Pancreas (tissue), 10 donors: Measurements from ENCODE around the gene FAM25A. TPM values are rescaled to one million over a fixed set of nuclear protein-coding genes. Genes with fewer than 3 reads are reported as not detected.

ENCODE experiments used
- ATAC-seq, 4 donors: fragments of 200-7000 bp; cut with Tn5 transposase; one replicate each; pipeline versions ENCODE4 v1.8.0 to v1.9.1; 2020; ENCODE audit warnings: mild to moderate bottlenecking in 4 of 4, moderate library complexity in 4 of 4
- DNase-seq, 6 donors: peaks; one replicate each; pipeline ENCODE4 v3.0.0-alpha.2; 2020
- FAIRE-seq: peaks from 2 replicates; lab custom pipeline; 2012; peaks lifted over from hg19 to GRCh38; lab: Jason Lieb, UNC
- H3K27ac ChIP-seq, 4 donors: fragments of 200-600 bp; sonication (generic); 1 replicate in 3 of 4; 2 replicates in 1 of 4; pipeline versions ENCODE4 v1.5.0 to v1.8.0; 2020
- H3K27me3 ChIP-seq, 4 donors: fragments of 200-600 bp; one replicate each; pipeline ENCODE4 v1.8.0; 2021
- H3K36me3 ChIP-seq, 3 donors: fragments of 200-600 bp; sonication (generic) in 1 of 3; one replicate each; pipeline versions ENCODE4 v1.5.0 to v1.8.0; 2020 to 2021
- H3K4me1 ChIP-seq, 3 donors: fragments of 200-600 bp; one replicate each; pipeline ENCODE4 v1.8.0; 2021
- H3K4me3 ChIP-seq, 4 donors: fragments of 200-600 bp; sonication (generic) in 2 of 4; one replicate each; pipeline versions ENCODE4 v1.5.0 to v1.8.0; 2020 to 2021
- H3K9me3 ChIP-seq, 4 donors: fragments of 200-600 bp; one replicate each; pipeline ENCODE4 v1.8.0; 2021
- WGBS, 2 donors: extraction: QIAGEN DNeasy Blood & Tissue Kit; methylation state at CpG; one replicate each; pipeline ENCODE4 v1.1.7; 2013; 5-methylcytosine and 5-hydroxymethylcytosine counted together
- intact Hi-C, 3 donors: fragments of 100-400 bp; cut with DNase I; formaldehyde crosslinking; loops; one replicate each; pipeline versions ENCODE4 v1.11.1 to v1.14.2; 2022
- polyA plus RNA-seq, 2 donors: library from polyadenylated mRNA; stranded (reverse); fragments of 200-250 nt; gene quantifications; one replicate each; pipeline ENCODE4 v1.2.3, GENCODE V29; 2013
- total RNA-seq, 6 donors: library from RNA; stranded (reverse); fragmentation: NEBNext Ultra II Directional in 4 of 6; extraction: Animal tissue kit (Norgen Biotek cat#: 25700) in 4 of 6; gene quantifications; one replicate each; pipeline versions ENCODE4 v1.2.1 to v1.2.4, GENCODE V29; 2021 to 2023
- TF ChIP-seq, protein P1 (sequence below), 4 donors: fragments of 200-600 bp; sonication (generic) in 3 of 4; IDR thresholded peaks; one replicate each; pipeline versions ENCODE4 v1.5.0 to v1.8.0; 2021; ENCODE audit warnings: antibody characterized with exemption in 4 of 4
- donor health status: healthy with polysubstance abuse.
- donor health status: DM: no; HTN: no; CAD: no; lungs with moderate emphysema.
- donor health status: DM: no; HTN: no; CAD: no.
- donor health status: control.
- donor health status: control.
- donor health status: Bipolar disorder and iron deficiency.
- donor health status: DM: yes; HTN: yes; CAD: no.
- donor health status: DM: no; HTN: no; CAD: no.
- donor health status: DM: no; HTN: no; CAD: no.
- donor health status: DM: yes; HTN: yes; CAD: no.

FAM25A gene
- total and polyA plus RNA-seq, 8 donors, result 1.0 TPM; not detected in 7

DNA sequence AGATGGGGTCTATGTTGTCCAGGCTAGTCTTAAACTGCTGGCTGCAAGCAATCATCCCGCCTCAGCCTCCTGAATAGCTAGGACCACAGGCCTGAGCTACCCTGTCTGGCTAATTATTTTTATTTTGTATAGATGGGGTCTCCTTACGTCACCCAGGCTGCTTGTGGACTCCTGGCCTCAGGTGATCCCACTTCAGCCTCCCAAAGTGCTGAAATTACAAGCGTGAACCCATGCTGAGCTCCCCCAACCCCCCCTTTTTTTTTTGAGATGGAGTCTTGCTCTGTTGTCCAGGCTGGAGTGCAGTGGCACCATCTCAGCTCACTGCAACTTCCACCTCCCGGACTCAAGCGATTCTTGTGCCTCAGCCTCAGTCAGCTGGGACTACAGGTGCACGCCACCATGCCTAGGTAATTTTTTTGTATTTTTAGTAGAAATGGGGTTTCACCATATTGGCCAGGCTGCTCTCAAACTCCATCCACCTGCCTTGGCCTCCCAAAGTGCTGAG is 25.4 kb downstream of the FAM25A start:
- TF ChIP-seq, protein P1, sequence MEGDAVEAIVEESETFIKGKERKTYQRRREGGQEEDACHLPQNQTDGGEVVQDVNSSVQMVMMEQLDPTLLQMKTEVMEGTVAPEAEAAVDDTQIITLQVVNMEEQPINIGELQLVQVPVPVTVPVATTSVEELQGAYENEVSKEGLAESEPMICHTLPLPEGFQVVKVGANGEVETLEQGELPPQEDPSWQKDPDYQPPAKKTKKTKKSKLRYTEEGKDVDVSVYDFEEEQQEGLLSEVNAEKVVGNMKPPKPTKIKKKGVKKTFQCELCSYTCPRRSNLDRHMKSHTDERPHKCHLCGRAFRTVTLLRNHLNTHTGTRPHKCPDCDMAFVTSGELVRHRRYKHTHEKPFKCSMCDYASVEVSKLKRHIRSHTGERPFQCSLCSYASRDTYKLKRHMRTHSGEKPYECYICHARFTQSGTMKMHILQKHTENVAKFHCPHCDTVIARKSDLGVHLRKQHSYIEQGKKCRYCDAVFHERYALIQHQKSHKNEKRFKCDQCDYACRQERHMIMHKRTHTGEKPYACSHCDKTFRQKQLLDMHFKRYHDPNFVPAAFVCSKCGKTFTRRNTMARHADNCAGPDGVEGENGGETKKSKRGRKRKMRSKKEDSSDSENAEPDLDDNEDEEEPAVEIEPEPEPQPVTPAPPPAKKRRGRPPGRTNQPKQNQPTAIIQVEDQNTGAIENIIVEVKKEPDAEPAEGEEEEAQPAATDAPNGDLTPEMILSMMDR (IDR thresholded peaks at IDR 0.05), result no peak
- no peak overlapping the region for H3K4me3 ChIP-seq
- DNase-seq (no peak), FAIRE-seq (no peak), ATAC-seq (no peak)
- intact Hi-C loops, result no loop called here
- H3K36me3 ChIP-seq, result peaks cover 0 to 17% (median 0%) of the 10 kb centered on the region in 3 donors
- H3K27ac ChIP-seq, result no peak overlapping the region
- H3K9me3 ChIP-seq, result no peaks in the 10 kb centered on the region
- WGBS, 2 donors, result 97 to 100% methylated on average over 6 of the region's 6 CpGs
- no peaks in the 10 kb centered on the region for H3K4me1 ChIP-seq
- H3K27me3 ChIP-seq, result no peaks in the 10 kb centered on the region

DNA sequence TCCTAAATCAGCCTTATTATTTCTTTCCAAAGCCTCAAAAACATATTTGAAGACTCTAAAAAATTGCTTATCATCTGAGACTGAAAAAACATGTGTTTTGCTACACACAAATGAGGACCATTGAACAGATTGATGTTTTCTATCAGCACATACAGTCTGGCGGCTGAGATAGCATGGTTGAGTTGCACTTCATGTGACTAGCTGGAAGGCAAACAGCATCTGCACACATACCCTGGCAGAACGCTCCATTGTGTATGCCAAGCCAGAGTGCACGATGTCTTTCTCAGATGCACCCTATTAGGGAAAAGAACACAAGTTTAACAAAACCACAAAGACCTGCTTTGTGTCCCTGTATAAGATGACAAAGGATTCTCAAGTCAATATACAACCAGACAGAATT is 33.0 kb downstream of the FAM25A start:
- intact Hi-C loops, result no loop called here
- WGBS, 2 donors, result 38 to 43% methylated on average over 3 of the region's 3 CpGs
- no peak for FAIRE-seq

DNA sequence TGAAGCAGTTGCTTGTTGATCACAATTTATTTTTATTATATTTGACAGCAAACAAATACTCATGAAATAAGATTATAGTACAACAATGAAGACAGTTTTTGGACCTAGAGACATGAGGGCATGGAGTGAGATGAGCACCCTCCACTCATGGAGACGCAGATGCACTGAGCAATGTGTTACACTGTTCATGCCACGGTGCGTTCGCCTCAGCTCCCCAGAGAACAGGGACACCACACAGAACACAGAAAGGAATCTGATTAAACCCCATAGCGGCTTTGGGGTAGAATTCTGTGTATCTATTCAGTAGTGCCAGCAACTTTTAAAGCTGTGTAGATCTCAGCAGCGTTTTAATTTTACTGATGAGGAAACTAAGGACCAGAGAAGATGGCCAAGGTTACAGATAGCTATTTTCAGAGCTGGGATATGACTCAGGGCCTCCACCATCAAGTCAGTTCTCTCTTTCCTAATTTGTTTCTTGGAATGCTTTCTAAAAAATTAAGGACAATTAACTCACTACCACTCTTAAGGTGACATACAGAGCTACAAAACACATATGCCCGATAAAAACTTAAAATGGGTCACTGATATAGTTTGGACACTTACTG is 33.6 kb downstream of the FAM25A start:
- TF ChIP-seq, protein P1 (IDR thresholded peaks at IDR 0.05), result no peak
- peaks cover 4 to 59% (median 34%) of the 10 kb centered on the region in 3 donors for H3K36me3 ChIP-seq
- H3K27ac ChIP-seq, result no peak overlapping the region
- FAIRE-seq (no peak), DNase-seq (no peak), ATAC-seq (no peak)
- H3K9me3 ChIP-seq, result no peaks in the 10 kb centered on the region
- H3K27me3 ChIP-seq, result no peaks in the 10 kb centered on the region
- no peak overlapping the region for H3K4me3 ChIP-seq
- whole genome bisulfite sequencing, 2 donors, result 94 to 97% methylated on average over 7 of the region's 7 CpGs
- intact Hi-C loops, result no loop called here
- H3K4me1 ChIP-seq, result no peaks in the 10 kb centered on the region

More for the DNA sequence above, 33.0 kb downstream of the FAM25A start:
- no peak overlapping the region for H3K27ac ChIP-seq
- TF ChIP-seq, protein P1 (IDR thresholded peaks at IDR 0.05), result no peak
- H3K36me3 ChIP-seq, result peaks cover 0 to 59% (median 29%) of the 10 kb centered on the region in 3 donors
- H3K4me1 ChIP-seq, result no peaks in the 10 kb centered on the region
- no peak overlapping the region for H3K4me3 ChIP-seq
- no peak for DNase-seq
- no peaks in the 10 kb centered on the region for H3K9me3 ChIP-seq
- H3K27me3 ChIP-seq, result no peaks in the 10 kb centered on the region
- ATAC-seq, result peak; percentile 50 to 80 (median 64)

DNA sequence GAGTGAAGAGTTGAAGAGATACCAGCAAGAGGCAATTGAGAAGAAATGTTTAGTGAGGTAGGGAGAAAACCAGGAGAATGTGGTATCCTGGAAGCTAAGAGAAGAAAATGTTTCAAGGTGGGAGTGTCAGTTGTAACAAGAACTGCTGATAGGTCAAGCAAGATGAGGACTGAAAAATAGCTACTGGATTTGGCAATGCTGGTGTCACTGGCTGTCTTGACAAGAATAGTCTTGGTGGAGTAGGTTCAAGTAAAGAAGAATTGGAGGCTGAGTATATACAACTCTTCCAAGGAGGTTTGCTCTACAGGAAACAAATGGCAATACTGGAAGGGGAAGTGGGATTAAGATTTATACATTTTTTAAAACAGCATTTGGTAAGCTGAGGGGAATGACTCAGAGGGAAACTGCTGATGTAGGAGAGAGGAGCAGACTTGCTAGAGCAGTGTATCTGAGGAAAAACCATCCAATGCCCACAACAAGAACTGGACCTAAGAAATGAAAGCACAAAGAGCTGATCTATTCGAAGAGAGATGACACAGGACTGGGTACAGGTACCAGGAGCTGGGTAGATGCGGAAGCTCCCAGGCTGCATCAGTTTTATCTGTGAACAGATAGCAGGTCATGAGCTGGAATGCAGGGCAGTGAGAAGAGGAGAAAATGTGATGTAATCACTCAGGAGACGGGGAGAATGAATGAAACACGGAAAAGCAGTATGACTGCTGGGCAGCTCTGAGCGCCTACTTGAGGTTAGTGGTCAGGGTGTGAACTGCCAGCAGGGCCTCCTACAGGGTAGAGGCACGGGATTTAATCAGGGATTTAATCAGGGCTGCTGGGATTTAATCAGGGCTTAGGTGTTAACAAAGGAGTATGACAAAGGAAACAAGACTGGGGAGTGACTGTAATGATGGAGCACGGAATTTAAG is 34.5 kb downstream of the FAM25A start:
- intact Hi-C loops, result no loop called here
- TF ChIP-seq, protein P1 (IDR thresholded peaks at IDR 0.05), result no peak
- 81 to 87% methylated on average over 7 of the region's 7 CpGs for WGBS, 2 donors
- ATAC-seq, result peak in 2 of 4 donors; percentile 71 to 72
- no peak overlapping the region for H3K4me3 ChIP-seq
- H3K4me1 ChIP-seq, result no peaks in the 10 kb centered on the region
- H3K9me3 ChIP-seq, result no peaks in the 10 kb centered on the region
- no peak for DNase-seq
- H3K27ac ChIP-seq, result peak overlapping the region in 1 of 4 donors; percentile 33
- FAIRE-seq, result no peak
- peaks cover 7 to 68% (median 36%) of the 10 kb centered on the region in 3 donors for H3K36me3 ChIP-seq
- no peaks in the 10 kb centered on the region for H3K27me3 ChIP-seq
